CD4-positive, alpha-beta T cell treated with Interleukin-4 for 1 hour (primary cell): ENCODE data around the gene HSPA2.
"Not testable (repeated sequence)": the region's sequence is repeated elsewhere in the genome, so short reads cannot be mapped to it uniquely, and the experiment has no call there.

Experiments
- DNase-seq, 2 donors: peaks; one replicate each; pipeline ENCODE4 v3.0.0-alpha.2; 2020 to 2022

HSPA2 gene

GRCh38 chr14:64515053-64515452, 25.5 kb upstream of the HSPA2 start:
- DNase-seq, result no peak

GRCh38 chr14:64516969-64517368, 23.6 kb upstream of the HSPA2 start:
- DNase-seq, result no peak

GRCh38 chr14:64517667-64518066, 22.9 kb upstream of the HSPA2 start:
- DNase-seq, result not testable (repeated sequence)

DNA sequence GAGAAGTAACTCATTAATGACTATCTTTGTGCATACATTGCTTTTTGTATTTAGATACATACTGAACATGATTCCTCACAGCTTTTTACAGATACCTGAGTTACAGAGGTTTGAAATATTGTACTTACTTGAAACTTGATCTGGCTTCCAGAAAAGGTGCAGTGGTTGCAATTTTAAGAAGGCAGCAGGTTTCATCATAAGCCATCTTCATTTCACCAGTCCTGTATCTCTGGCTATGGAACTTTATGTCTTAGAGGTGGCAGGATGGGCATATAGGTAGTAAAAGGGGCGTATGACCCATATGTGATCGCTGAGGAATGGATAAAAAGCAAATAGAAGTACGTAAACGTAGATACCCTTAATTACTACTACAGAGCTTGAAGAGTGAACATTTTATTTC, 22.3 kb upstream of the HSPA2 start:
- DNase-seq, result no peak

- no peak for DNase-seq
Observed at GRCh38 chr14:64520699-64521098, 19.8 kb upstream of the HSPA2 start.

DNA sequence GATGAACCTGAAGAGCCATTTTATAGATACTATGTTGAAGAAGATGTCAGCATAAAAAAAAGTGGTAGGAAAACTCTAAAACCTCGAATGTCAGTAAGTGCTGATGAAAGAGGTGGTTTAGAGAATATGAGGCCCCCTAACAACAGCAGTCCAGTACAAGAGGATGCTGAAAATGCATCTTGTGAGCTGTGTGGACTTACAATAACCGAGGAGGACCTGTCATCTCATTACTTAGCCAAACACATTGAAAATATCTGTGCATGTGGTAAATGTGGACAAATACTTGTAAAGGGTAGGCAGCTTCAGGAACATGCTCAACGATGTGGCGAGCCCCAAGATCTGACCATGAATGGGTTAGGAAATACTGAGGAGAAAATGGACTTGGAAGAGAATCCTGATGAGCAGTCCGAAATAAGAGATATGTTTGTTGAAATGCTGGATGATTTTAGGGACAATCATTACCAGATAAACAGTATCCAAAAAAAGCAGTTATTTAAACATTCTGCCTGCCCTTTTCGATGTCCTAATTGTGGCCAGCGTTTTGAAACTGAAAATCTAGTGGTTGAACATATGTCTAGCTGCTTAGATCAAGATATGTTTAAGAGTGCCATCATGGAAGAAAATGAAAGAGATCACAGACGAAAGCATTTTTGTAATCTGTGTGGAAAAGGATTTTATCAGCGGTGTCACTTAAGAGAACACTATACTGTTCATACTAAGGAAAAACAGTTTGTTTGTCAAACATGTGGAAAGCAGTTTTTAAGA, 17.8 kb upstream of the HSPA2 start:
- no peak for DNase-seq

DNA sequence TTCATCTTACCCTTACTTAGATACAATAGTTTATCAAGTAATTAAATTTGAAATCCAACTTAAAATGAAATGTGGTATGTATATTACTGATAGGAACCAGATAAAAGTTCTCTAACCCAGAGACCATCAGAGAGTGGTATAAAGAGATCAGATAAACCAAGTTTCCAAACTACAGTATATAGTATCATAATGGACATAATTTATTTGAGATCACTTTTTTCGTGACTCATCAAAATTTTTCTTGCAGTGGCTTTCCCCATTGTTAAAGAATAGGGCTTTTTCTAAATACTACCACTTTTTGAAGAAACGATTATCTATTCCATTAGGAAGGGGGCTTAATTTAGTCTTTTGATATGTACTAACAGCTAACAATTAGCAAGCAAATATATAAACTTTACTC, 15.2 kb upstream of the HSPA2 start:
- DNase-seq, result no peak

DNA sequence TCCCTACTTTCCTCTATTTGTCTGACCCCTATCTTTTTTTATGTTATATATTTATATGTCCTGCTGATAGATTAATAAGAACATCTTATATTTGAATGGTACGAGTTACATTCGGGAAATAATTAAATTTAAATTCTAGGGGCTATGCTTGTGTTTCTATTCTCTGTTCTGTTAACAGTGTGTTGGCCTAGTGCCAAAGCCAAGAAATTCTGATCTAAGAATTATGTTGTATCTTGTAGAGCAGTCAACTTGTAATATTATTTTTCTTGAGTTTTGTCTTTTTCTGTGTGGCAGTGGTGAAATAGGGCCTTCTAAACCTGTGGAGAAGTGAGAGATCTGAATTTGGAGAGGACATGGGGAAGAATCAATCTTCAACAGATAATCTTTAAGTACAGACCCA, 9.0 kb upstream of the HSPA2 start:
- no peak for DNase-seq

DNA sequence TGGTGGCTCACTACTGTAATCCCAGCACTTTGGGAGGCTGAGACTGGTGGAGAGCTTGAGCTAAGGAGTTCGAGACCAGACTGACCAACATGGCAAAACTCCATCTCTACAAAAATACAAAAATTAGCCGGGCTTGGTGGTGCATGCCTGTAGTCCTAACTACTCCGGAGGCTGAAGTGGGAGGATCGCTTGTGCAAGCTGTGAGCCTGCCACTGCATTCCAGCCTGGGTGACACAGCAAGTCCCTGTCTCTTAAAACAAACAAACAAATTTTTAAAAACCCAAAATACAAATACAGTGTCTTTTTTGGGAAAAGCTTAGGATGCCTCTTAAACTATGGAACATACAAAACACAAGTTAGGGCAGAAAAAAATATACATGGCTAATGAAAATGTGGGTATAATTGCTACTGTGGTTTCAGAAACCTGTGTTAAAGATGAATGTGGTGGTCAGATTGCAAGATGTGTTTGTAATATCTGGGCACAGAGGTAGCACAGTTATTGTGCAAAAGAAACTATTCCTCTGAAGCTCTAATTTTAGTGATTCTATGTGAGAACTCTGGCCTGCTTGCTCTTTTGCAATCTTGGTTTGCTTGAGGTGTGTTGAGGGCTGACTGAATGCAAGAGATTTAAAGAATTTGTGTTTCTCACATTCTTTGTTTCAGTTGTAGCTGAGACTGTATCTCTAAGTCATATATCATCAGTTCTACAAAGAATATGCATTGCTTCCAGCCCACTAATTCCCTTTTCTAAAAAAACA, 3.9 kb upstream of the HSPA2 start:
- no peak for DNase-seq

DNA sequence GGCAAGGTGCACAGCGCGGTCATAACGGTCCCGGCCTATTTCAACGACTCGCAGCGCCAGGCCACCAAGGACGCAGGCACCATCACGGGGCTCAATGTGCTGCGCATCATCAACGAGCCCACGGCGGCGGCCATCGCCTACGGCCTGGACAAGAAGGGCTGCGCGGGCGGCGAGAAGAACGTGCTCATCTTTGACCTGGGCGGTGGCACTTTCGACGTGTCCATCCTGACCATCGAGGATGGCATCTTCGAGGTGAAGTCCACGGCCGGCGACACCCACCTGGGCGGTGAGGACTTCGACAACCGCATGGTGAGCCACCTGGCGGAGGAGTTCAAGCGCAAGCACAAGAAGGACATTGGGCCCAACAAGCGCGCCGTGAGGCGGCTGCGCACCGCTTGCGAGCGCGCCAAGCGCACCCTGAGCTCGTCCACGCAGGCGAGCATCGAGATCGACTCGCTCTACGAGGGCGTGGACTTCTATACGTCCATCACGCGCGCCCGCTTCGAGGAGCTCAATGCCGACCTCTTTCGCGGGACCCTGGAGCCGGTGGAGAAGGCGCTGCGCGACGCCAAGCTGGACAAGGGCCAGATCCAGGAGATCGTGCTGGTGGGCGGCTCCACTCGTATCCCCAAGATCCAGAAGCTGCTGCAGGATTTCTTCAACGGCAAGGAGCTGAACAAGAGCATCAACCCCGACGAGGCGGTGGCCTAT, 875 bp downstream of the HSPA2 start:
- peak; percentile 16 to 18 for DNase-seq

- DNase-seq, result peak in 1 of 2 donors; percentile 11
Observed at GRCh38 chr14:64541972-64542835, 1.7 kb downstream of the HSPA2 start.

DNA sequence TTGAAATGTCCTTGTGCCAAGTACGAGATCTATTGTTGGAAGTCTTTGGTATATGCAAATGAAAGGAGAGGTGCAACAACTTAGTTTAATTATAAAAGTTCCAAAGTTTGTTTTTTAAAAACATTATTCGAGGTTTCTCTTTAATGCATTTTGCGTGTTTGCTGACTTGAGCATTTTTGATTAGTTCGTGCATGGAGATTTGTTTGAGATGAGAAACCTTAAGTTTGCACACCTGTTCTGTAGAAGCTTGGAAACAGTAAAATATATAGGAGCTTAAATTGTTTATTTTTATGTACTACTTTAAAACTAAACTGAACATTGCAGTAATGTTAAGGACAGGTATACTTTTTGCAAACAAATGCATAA, 2.3 kb downstream of the HSPA2 start:
- DNase-seq, result no peak

DNA sequence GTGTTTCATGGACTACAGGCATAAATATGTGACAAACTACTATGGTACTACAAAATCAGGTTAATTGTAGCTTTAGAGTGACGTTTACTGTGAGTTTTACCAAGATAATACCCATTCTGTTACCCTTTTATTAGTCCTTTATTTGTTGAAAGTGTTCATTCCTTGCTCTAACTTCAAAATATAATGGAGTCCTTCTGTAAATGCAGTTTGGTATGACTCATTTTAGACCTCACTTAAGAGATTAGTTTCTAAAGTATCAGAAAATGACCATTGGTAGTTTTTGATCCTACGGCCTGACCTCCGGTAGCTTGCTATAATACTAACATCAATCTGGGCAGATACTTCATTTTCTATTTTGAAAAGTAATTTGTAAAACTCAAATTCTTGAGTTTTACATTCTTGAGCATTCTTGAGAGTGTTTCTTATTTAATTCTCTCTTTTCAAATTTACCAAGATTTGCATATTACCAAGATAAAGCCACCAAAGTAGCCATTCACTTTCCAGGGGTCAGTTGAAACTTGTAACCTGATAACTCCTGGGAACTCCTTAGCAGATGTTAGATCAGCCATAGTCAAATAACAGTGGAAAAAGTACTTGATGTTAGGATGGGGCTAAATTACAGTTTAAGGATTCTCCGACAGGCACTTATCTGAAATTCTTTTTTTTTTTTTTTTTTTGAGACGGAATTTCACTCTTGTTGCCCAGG, 4.2 kb downstream of the HSPA2 start:
- DNase-seq, result no peak

GRCh38 chr14:64549016-64549415, 8.5 kb downstream of the HSPA2 start:
- no peak for DNase-seq

GRCh38 chr14:64549791-64550620, 9.5 kb downstream of the HSPA2 start, which contains the start of gene PPP1R36:
TSS of gene PPP1R36 (plus strand) at chr14:64549961. CDS start at chr14:64549998, 37 bp downstream.
- DNase-seq, result peak; percentile 18 to 40

DNA sequence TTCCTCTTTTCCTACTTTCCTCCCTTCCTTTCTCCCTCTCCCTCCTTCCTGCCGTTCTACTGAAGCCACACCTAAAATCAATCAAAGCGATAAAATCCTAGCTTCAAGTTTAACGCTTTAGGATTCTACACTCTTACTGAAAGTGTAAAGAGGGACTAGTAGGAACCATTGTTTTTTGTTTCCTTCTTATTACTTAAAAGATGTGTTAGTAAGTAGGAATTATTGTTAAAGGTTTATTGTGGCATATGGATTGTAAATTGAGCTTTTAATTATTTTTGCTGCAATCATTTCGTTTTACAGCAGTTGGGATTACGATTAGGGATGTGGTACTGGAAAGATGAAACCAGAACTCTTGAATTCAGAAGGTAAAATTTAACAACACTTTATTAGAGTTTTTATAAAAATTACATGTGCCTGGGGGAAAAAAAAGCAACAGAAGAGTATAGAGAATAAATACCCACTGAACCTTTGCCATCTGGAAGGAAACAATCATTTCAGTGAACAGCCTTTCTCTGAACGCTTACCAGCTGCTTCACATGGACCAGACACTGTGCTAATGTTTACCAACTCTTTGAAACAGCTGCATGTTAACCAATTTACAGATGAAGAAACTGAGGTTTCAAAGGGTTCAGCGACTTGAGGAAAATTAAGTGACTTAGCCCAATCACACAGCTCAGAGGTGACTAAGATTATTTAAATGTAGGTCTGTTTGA, 10.2 kb downstream of the HSPA2 start:
- DNase-seq, result no peak

DNA sequence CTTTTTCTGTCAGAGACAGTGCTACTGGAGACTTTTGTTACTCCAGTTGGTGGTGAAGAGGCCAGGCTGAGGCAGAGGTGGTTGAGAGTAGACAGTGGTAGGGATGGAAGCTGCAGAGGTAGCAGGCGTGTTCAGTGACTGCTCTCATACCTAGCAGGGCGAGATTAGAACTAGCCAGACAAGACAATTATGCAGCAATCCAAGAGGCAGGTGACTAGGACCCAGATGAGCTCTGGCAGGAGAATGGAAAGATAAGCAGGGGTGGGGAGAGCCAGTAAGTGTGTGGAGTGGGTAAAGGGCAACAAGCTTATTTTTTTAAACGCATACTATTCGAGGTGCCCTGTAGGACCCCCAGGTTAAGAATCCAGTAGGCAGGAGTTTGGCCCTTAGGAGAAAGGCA, 14.0 kb downstream of the HSPA2 start:
- no peak for DNase-seq

- no peak for DNase-seq
Observed at GRCh38 chr14:64556526-64556925, 16.0 kb downstream of the HSPA2 start.

GRCh38 chr14:64558216-64558615, 17.7 kb downstream of the HSPA2 start:
- not testable (repeated sequence) for DNase-seq

DNA sequence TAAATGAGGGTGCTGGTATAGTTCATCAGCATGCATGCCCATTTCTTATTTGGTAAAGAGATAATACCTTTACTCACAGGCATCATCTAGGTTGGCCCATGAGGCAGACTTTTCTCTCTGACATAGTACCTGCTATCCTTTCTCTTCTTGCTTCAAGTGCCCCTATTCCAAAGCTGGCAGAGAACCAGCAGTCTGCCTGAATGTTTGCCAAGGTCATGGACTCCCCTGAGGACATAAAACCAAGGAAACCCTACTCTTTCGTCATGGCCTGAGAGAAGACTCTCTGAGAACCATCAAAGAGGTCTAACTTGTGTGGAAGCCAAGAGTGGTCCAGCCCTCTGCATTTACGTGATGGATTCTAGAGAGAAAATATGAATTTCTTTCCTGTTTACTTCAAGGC, 21.1 kb downstream of the HSPA2 start:
- no peak for DNase-seq
